Stimulated activated CD8-positive, alpha-beta memory T cell treated with anti-CD3 and anti-CD28 coated beads, Interleukin-15, amount 100 ng/mL, for 48 hours (primary cell): Measurements from ENCODE around the gene SMCO4.
"Not testable (repeated sequence)": the region's sequence is repeated elsewhere in the genome, so short reads cannot be mapped to it uniquely, and the experiment has no call there.

Experiments
- DNase-seq, 2 donors: peaks; one replicate each; pipeline ENCODE4 v3.0.0-alpha.2; 2020; ENCODE audit warnings: low read depth in 2 of 2

The SMCO4 gene

GRCh38 chr11:93560199-93560932, 17.2 kb upstream of the SMCO4 start:
- DNase-seq, result no peak

DNA sequence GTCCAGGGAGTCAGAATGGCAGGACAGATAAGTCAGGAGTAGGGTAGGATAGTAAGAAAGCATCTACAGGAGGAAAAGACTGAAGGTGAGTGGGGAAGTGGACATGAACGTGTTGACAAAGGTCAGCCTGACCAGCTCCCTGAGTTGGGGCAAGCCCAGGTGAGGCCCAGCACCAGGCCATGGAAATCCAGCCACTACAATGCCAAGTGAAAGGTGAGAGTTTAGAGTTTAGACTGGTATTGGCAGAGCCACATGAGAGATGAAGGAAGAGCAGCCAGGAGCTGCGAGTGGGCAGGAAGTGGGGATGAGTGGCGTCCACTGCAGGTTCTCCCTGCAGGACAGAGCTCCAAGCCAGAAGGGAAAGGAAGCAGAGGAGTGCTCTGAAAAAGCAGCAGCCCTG, 16.5 kb upstream of the SMCO4 start:
- DNase-seq, result no peak

GRCh38 chr11:93552874-93553273, 9.7 kb upstream of the SMCO4 start:
- no peak for DNase-seq

- DNase-seq, result no peak
Observed at GRCh38 chr11:93549976-93550375, 6.8 kb upstream of the SMCO4 start.

GRCh38 chr11:93548679-93549319, 5.6 kb upstream of the SMCO4 start:
- DNase-seq, result no peak

- DNase-seq, result no peak
Observed at GRCh38 chr11:93547773-93548172, 4.6 kb upstream of the SMCO4 start.

- DNase-seq, result no peak
Observed at GRCh38 chr11:93547028-93547427, 3.8 kb upstream of the SMCO4 start.

DNA sequence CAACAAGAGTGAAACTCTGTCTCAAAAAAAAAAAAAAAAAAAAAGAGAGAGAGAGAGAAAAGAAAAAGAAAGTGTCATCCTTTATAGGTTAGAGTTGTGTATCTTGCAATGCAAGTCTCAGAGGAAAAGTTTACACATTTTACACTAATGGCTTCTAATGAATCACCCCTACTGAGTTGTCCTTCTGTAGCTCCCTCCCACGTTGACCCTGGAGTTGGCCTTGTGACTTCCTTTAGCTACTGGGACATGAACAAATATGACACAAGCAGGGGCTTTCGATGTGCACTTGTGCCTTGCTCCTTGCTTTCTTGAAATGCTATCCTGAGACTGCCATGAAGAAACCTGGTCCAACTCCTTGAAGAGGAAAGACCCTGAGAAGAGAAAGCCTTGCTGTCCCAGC, 2.4 kb upstream of the SMCO4 start:
- no peak for DNase-seq

DNA sequence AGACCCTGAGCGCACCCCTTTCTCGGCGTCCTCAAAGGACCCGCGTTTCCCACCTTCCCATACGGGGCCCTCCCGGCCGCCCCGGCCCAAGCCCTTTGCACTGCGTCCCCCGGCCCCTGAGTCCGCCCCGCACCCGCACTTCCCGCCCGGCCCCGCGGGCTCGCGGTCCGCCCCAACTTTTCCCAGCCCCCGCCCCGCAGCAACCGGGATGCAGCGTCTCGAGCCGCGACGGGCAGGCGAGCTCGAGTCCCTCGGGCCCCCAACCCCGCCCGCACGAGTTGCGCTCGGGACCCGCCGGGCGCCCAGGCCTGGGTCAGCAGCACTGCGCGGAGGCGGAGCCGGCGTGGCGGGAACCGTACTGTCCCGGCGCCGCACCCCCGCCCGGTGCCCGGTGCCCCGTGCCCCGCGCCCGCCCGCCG, 371 bp downstream of the SMCO4 start:
- no peak for DNase-seq

DNA sequence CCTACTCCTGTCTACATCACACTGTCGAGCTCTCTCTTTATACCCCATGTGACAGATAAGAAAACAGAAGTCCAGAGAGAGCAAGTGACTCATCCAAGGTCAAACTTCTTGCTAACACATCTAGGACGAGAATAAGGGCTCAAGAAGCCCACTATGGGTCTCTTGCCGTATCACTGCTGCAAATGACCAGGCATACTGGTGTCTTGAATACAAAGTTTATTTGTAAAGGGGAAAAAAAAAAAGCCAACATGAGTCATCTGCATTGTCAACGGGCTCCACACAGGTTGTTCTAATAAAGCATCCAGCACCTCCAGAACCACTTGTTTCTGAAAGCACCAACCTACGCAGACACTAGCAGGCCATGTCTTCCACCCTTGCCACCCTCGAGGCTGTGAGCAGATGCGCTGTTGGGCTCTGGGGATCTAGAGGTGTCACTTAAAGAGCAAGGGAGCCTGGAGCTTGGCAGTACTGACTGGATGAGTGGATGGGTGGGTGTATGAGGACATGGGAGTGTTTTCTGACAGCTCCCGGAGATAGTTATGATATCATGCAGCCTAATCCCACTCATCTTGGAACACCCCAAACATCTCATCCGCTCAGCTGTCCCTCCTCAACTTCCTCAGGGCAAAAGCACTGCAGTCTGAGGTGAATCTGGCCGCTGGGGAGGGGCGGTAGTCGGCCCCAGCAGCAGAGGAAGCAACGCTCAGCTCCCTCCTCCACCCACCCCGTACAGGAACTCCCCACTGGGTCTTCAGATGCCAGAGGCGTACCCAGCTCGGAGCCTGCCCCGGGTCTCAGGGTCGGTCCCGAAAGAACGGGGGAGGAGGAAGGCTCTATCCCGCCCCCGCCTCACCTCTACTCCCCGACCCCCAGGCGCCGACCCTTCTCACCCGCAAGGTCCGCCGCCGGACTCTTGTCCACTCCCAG, 1.0 kb downstream of the SMCO4 start:
- DNase-seq, result no peak

DNA sequence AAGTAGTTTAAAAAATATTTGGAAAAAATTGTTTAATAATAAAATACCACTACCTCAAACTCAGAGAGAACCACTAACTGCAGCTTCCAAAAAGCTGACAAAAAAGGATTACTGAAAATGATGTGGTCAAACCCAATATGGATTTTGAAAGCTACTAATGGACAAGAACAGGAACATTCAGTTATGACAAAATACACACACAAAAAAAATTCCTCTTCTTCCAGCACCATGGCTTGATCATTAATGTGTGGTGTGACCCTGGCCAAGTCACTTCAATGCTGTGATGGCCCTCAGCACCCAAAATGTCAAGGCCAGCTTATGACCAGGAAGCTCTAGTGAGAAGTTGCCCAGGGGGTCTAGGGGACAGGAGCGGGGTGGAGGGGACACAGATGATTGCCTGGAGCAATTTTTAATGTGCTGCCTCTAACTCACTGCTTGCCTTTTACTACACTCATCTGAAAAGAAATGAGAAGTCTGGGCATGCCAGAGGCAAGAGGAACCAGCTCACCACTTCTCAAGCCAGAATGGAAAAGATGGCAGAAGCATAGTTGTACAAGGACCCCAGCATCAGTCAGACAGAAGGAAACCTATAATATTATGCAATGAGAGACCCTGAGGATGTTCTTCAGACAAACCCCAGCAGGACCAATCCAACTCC, 2.2 kb downstream of the SMCO4 start:
- DNase-seq, result no peak

DNA sequence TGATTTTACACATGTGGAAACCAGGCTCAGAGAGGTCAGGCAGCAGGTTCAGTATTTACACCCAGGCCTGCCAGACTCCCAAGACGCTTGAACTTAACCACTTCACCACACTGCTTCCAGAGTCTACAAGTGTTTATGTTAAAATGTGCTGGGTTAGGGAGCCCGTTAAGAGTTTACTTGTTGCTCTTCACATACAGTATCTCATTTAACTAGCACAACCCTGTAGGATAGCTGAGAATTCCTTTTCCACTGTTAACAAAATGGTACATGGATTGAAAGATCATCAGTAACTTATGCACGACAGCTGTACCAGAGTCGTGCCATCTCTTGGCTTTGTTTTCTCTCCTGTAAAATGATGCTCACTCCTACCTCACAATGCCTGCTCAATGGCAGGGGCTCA, 2.9 kb downstream of the SMCO4 start:
- no peak for DNase-seq

DNA sequence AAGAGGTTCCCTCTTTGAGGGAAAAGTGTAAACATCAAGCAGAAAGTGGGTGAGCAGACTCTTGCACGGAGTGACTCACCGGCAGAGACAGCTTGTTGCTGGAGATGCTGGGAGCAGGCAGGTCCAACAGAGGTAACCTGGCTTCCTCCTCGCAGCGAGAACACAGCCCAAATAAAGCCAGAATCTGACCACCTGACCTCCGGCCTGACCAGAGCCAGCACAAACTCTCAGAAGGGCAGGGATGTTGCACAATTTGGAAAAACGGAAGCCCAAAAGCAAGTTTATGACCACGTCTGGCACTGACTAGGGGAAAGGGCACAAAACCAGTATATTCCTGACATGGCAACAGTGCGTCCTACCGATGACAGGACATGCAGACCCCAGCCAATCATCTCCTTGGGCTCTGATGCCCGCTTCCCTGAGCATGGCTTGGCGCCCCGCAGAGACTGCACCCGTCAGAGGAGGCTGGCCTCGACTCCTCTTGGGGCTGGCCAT, 5.4 kb downstream of the SMCO4 start:
- DNase-seq, result no peak

DNA sequence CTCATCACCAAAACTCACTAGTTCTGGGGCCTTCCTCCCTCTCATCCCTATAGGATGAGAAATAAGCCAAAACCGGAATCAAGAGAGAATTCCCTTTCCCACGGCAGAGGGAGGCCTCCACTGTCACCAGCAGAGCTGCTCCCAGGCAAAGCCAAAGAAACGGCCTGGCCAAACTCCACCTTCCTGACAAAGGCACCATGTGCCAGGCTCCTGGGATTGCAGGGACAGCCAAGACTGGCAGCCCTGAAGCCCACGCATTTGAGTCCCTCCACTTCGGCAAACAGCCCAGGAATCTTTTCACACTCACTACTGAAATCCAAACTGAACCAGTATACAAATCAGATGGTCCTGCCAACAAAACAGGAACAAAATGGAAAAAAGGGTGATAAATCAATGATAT, 6.1 kb downstream of the SMCO4 start:
- no peak for DNase-seq

DNA sequence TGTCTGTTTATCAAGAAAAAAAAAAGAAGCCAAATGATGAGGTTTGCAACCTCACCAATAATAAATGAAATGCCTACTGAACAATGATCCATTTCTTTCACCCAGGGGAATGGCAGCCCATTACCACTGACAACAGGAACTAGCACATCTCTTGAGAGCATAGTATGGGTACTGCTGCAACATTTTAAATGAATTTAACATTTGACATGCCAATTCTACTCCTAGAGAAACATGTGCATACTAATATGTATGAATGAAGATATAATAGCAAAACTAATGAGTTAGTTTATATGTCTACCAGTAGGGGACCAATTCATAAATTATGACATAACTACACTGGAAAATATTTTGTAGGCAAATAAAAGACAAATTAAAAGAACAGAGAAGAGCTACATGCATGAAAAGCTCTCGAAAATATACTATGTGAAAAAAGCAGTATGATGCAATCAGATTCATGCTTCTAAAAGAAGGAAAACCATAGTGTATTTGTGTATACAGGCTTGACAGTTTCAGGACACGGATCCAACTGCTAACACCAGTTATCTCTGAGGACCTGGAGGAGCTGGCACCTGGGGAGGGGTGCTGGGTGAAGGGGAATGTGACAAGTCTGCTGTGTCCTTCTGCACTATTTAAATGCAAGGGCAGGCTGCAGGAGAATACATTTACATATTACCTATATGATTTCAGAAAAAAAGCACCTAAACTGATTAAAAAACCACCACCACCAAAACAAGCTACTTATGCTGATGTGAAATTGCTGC, 6.9 kb downstream of the SMCO4 start:
- DNase-seq, result no peak

GRCh38 chr11:93535578-93535977, 7.6 kb downstream of the SMCO4 start:
- not testable (repeated sequence) for DNase-seq

- DNase-seq, result no peak
Observed at GRCh38 chr11:93532806-93533205, 10.4 kb downstream of the SMCO4 start.

DNA sequence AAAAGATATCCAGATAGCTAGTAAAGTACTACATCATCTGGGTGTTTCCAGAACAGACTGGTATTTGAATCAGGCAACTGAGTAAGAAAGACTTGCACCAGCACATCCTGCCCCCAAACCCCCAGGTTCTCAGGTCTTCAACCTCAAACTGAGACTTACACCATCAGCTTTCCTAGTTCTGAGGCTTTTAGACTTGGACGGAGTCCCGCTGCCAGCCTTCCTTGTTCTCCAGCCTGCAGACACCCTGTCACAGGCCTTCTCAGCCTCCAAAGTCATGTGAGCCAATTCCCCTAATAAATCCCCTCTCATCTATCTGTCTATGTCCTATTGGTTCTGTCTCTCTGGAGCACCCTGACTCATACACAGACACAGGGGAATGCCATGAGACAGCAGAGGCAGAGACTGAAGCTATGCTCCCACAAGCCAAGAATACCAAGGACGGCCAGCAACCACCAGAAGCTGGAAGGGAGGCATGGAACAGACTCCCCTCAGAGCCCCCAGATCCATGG, 10.9 kb downstream of the SMCO4 start:
- no peak for DNase-seq

- DNase-seq, result no peak
Observed at GRCh38 chr11:93530468-93530826, 12.7 kb downstream of the SMCO4 start.

DNA sequence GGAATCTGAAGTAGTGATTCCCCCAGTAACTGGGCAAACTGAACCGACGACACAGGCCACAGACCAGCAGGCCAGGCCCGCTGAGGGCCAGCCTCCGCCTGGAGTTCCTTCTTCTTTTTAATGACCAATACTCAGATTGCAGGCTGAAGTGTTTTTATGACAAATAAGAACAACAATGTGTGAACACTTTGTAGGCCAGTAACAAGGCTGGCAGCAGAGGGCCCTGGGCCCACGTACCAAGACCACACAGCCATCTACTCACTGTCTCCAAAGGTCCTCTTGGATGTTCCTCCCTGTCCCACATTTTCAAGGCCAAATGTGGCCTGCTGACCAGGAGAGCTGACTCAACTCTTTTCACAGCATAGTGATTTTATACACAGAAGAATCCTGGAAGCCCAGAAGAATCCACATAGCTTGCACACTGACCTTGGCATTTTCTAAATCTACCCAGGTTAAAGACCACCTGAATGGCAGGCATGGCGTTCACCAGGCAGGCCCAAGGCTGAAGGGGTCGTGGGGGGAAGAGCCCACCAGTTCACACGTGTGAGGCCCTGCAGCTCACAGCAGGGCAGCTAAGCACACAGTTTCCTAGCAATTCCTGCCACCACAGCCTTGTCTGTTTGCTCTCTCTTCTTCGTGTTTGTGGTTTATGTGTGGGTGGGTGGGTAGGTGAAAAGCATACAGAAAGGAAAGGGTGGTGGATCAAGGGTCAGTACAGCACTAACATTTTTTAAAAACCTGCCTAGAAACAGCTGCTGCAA, 13.3 kb downstream of the SMCO4 start:
- DNase-seq, result no peak
